ENCODE data around the gene ABCG8.

Gene ABCG8

GRCh38 chr2:43838560-43839267 lies at the start of gene ABCG8, which contains the start of gene ABCG5:
Gene ABCG8, plus strand, starts transcription at chr2:43838971. Its CDS starts 83 bp downstream, at chr2:43839054.
Gene ABCG5, minus strand, starts transcription at chr2:43838839. Its CDS starts 160 bp downstream, at chr2:43838679.
- no peak for DNase-seq

DNA sequence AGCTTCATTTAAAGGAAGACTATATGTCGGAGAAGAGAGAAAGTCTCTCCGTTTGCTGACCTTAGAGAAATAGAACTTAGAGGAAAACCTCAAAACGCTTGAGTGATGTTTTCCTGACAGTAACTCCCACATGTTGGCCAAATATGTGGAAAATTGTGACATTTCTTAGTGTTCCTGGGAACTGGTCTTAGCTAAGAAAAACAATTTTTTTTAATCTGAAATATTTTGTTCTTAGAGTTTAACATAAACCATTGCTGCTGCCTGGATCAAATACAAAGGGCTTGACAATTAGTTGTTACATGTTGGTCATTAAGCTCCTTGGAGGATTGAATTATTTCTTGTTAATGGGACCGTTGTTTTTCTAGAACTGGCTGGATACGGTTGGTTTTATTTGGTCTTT lies 48.6 kb upstream of the ABCG8 start:
- no peak for DNase-seq

DNA sequence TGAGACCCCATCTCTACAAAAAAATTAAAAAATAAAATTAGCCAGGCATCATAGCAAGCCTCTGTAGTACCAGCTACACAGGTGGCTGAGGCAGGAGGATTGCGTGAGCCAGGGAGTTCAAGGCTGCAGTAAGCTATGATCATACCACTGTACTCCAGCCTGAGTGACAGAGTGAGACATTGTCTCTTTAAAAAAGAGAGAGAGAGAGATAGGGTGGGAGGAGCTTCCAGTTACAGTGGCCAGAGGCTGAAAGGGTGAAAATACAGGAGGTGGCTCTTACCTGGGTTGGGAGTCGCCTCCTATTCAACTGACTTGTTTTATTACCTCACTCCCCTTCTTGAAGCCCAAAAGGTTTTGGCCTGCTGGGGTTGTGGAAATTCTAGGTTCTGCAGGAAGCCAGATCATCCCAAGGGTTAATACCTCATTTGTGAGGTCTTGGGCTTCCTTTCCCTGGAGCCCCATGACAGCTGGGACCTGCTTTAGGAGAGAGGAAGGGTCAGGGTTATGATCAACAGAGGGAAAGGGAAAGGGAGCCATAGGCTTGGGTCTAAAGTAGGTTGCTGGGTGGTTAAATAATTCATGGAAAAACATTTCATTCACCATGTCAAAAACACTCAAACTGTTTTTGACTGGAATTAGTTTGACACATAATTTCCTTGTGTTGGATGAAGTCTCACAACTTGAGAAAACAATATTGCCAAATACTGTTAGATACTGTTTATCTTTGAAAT lies 47.6 kb upstream of the ABCG8 start:
- DNase-seq, result no peak

DNA sequence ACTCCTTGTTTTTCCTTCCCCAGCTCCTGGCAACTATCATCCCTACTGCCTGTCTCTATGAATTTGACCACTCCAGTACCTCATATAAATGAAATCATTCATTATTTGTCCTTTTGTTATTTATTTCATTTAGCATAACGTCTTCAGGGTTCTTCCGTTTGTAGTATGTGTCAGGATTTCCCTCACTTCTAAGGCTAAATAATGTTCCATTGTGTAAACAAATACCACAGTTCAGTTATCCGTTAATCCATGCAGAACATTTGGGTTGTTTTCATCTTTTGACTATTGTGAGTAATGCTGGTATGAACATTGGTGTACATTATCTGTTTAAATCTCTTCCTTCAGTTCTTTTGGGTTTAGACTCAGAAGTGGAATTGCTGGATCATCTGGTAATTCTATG lies 46.1 kb upstream of the ABCG8 start:
- no peak for DNase-seq

DNA sequence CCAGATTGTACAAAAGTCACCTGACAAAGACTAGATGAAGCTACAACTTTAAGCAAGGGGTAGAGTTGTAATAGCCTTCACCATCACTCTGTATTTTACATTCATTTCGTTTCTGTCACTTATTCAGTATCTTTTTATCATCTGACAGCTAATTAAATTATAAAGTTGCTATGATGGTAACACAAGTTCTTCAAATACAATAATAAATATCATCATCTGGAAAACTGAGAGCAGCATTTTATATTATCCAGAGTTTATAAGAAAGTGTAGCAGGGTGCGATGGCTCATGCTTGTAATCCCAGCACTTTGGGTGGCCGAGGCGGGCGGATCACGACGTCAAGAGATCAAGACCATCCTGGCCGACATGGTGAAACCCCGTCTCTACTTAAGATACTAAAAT lies 43.8 kb upstream of the ABCG8 start:
- no peak for DNase-seq

- DNase-seq, result no peak
Measured at GRCh38 chr2:43796206-43796605, 42.6 kb upstream of the ABCG8 start.

- DNase-seq, result no peak
Measured at GRCh38 chr2:43798300-43798699, 40.5 kb upstream of the ABCG8 start.

GRCh38 chr2:43800894-43801293 lies 37.9 kb upstream of the ABCG8 start:
- no peak for DNase-seq

DNA sequence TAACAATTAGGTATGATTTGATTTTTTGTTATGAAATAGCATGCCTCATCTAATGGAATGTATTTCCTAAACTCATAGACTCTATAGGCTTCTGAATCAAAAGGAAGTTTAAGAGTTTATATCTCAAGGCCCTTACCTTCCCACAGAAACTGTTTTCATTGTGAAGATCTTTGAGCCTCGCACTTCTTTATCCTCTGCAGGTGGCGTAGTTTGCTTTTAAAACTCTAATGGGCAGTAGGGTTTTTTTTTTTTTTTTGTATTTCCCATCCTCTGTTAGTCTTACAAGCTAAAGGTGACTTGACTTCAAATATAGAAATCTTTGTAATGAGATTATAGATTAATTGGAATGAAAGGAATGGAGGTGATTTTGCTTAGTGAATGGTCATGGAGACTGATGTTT lies 36.6 kb upstream of the ABCG8 start:
- no peak for DNase-seq

- DNase-seq, result no peak
Measured at GRCh38 chr2:43803113-43803512, 35.7 kb upstream of the ABCG8 start.

GRCh38 chr2:43806719-43807031 lies 32.1 kb upstream of the ABCG8 start:
- DNase-seq, result no peak

DNA sequence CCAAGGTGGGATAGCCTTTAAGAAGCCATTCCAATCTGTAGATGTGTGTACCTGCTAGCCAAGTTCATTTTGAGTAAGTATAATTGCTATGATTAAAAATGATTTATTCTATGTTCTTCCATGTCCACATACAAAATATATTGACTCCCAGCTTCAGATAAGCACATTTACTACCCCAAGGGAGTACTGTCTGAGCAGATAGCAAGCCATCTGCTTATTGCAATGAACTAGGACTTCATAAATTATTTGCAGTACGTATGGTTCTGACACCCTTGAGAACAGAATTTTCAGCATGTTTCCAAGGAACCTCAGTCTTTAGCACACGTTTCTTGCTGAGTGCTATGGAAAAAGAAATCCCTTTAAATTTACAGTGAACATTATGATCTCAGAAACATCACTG lies 28.3 kb upstream of the ABCG8 start:
- no peak for DNase-seq

DNA sequence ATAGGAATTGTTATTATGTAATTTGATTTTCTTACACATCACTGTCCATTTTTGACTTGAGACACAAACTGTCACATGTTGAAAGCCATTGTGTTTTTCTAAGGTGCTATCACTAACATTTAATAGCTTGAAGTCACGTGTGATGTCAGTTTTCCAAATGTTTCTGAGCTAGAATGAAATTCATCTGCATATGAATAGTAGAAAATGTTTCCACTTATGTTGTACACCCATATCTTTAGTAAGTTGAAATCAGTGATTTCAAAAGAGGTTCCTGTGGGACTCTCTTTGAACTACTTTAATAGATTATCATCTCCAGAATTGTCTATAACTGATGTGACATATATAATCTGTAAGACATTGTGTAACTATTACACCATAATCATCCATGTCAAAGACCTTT lies 27.9 kb upstream of the ABCG8 start:
- DNase-seq, result no peak

DNA sequence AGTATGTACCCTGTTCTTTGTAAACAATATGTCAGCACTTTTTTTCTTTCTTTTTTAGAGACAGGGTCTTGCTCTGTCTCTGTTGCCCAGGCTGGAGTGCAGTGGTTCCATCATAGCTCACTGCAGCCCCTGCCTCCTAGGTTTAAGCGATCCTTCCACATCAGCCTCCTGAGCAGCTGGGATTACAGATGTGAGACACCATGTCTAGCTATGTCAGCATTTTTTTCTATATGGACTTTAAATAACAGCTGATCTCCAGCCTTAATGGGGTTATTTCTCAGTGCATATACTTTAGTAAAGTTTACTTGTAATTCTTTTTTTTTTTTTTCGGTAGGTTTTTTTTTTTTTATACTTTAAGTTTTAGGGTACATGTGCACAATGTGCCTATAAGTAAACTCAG lies 26.8 kb upstream of the ABCG8 start:
- no peak for DNase-seq

GRCh38 chr2:43812947-43813346 lies 25.8 kb upstream of the ABCG8 start:
- DNase-seq, result no peak

GRCh38 chr2:43814711-43815110 lies 24.1 kb upstream of the ABCG8 start:
- DNase-seq, result no peak

DNA sequence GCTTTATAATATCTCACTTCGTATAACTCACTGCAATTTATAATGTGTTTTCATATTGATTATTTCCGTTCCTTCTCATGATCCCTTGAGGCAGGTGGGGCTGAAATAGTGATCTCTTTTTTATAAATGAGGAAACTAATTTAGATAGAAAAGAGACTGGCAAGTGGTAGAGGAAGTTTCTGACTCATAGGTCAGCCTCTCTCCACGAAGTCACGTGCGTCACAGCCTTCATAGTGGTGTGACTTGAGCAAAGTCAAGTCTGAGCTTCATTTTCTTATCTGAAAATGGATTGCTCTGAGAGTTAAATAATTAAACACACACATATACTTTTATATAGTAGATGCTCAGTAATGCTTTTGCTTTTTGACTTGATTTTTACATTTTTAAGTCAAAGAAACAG lies 20.0 kb upstream of the ABCG8 start:
- peak; percentile 86 for DNase-seq

DNA sequence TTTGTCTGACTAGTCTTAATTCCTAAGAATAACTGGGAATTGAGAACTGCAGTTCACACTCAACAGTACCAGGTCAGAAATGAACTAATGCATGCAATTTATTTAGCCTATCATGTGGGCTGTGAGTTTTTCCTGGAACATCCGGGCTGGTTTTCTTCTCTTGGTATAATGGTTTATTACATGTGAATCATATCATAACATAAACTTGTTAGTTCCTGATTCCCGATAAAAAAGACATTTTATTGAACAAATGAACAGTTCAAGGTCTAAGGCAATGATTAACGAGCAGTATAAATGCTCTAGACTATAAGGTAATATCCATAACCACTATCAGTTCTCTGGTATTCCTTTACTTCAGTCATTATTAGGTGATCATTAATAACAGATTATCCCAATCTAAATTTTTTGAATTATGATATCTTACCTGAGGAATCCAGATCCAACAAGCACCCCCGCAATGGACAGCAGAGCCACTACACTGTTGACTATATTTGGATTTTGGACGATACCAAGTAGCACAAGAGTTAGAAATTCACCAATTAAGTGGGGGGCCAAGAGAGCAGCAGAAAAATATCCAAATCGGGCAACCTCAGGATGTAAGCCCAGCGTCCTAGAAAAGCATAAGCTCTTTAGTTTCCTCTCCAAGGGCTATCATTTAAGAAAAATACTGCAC lies 19.1 kb upstream of the ABCG8 start:
- DNase-seq, result no peak

GRCh38 chr2:43822839-43823238 lies 15.9 kb upstream of the ABCG8 start:
- no peak for DNase-seq

- DNase-seq, result no peak
Measured at GRCh38 chr2:43823751-43824150, 15.0 kb upstream of the ABCG8 start.

DNA sequence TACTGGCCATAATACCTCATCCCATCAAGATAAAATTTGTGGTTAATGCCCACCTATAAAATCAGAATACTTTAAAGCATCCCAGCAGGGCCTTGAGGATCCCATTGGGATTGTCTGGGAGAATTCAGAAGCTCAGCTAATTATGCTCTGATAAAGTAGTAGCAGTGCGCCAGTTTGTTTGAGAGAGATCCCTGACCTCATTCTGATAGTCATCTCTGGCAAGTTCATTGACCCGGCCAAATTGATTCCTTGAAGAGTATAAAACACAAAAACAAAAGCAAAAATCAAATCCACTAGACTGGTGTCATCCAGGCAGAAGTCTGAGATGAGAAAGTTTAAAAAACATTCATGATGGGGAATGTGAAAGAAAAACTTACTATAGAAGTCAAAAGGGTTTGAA lies 14.3 kb upstream of the ABCG8 start:
- DNase-seq, result no peak

GRCh38 chr2:43824951-43825493 lies 13.7 kb upstream of the ABCG8 start:
- no peak for DNase-seq

- no peak for DNase-seq
Measured at GRCh38 chr2:43825841-43826240, 12.9 kb upstream of the ABCG8 start.
